Activated T-helper 17 cell treated with anti-CD3 and anti-CD28 coated beads, Interleukin-2, amount 50 U/mL, for 72 hours (primary cell): ENCODE data around the gene MYBPC2. TPM values are rescaled to one million over a fixed set of nuclear protein-coding genes. Genes with fewer than 3 reads are reported as not detected.
"Not testable (repeated sequence)": the region's sequence is repeated elsewhere in the genome, so short reads cannot be mapped to it uniquely, and the experiment has no call there.

ENCODE experiments used
- ATAC-seq: fragments of 150-1000 bp; cut with Tn5 transposase; replicated peaks from 2 replicates; pipeline ENCODE4 v1.10.0; 2021; ENCODE audit warnings: mild to moderate bottlenecking, moderate library complexity
- H3K27ac Mint-ChIP-seq: one replicate; pipeline ENCODE4 v1.8.0; 2022; ENCODE audit warnings: mixed read lengths
- H3K27me3 Mint-ChIP-seq: one replicate; pipeline ENCODE4 v1.8.0; 2022; ENCODE audit warnings: mixed read lengths
- H3K36me3 Mint-ChIP-seq: one replicate; pipeline ENCODE4 v1.8.0; 2022; ENCODE audit warnings: low read depth, mild to moderate bottlenecking, mixed read lengths
- H3K4me1 Mint-ChIP-seq: one replicate; pipeline ENCODE4 v1.8.0; 2022; ENCODE audit warnings: mixed read lengths
- H3K4me3 Mint-ChIP-seq: one replicate; pipeline ENCODE4 v1.8.0; 2022; ENCODE audit warnings: mild to moderate bottlenecking, mixed read lengths
- H3K9me3 Mint-ChIP-seq: one replicate; pipeline ENCODE4 v1.8.0; 2022; ENCODE audit warnings: mixed read lengths
- total RNA-seq, 2 donors: library from RNA; stranded (reverse); gene quantifications; one replicate each; pipeline ENCODE4 v1.2.3, GENCODE V29; 2022

Gene MYBPC2
- total RNA-seq, result 1 to 10 TPM in 1 of 2 donors, under 1 TPM in 1; 0.28 to 4.6 TPM

GRCh38 chr19:50432221-50433028 lies at the start of gene MYBPC2:
MYBPC2 (plus strand) TSS chr19:50432892; CDS start chr19:50432954, 62 bp downstream.
- H3K4me3 Mint-ChIP-seq, result peak within 1 kb of the TSS; percentile 87
- no peaks in the 10 kb centered on the region for H3K36me3 Mint-ChIP-seq
- H3K27me3 Mint-ChIP-seq, result peaks cover 17% of the 10 kb centered on the region
- ATAC-seq, result no peak
- peaks cover 3% of the 10 kb centered on the region for H3K4me1 Mint-ChIP-seq
- H3K27ac Mint-ChIP-seq, result peak within 1 kb of the TSS; percentile 82
- no peaks in the 10 kb centered on the region for H3K9me3 Mint-ChIP-seq

- no peaks in the 10 kb centered on the region for H3K27me3 Mint-ChIP-seq
- no peaks in the 10 kb centered on the region for H3K9me3 Mint-ChIP-seq
- H3K4me3 Mint-ChIP-seq, result peak overlapping the region; percentile 96
- no peak for ATAC-seq
- peak overlapping the region; percentile 88 for H3K27ac Mint-ChIP-seq
- H3K36me3 Mint-ChIP-seq, result peaks cover 88% of the 10 kb centered on the region
- H3K4me1 Mint-ChIP-seq, result peaks cover 26% of the 10 kb centered on the region
These were observed 49.5 kb upstream of the MYBPC2 start for GRCh38 chr19:50383001-50383851.

DNA sequence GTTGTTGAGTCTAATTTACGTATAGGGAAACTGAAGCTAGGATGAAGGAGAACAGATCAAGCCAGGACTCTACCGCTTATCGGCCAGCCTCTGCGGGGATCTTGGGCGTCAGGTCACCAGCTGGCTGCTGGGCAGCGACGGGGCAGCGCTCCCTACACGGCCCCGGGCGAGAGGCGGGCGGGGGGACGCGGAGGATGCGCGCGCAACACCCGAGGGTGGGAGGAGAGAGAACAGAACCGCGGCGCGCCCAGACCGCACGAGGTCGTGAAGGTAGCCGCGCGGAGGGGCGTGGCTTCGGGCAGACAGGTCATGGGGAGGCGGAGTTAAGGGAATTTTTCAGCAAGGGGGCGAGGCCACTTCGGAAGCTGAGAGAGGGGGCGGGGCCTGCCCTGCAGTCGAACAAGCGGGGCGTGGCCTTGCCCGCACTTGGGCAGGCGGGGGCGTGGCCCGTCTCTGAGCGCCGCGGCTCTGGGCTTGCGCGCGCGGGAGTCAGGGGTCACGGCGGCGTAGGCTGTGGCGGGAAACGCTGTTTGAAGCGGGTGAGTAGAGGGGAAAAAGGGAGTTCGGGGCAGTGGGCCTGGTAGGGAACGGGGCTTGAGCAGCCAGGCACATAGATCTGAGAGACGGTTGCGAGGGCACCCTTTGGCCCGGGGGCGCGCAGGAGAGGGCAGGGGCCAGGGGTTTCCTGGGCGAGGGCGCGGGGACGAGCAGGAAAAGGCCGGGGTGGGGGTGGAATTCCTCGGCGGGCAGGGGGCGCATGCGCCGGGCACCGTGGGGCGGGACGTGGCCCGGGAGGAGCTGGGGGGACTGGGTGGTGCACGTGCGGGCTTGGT lies 48.6 kb upstream of the MYBPC2 start, which contains the start of gene POLD1:
Gene POLD1, plus strand, starts transcription at position 496 of the 833 bp plus-strand sequence. CDS start 14,505 bp downstream, outside the sequence.
- peaks cover 26% of the 10 kb centered on the region for H3K4me1 Mint-ChIP-seq
- peak within 1 kb of the TSS; percentile 88 for H3K27ac Mint-ChIP-seq
- peaks cover 88% of the 10 kb centered on the region for H3K36me3 Mint-ChIP-seq
- H3K27me3 Mint-ChIP-seq, result no peaks in the 10 kb centered on the region
- no peaks in the 10 kb centered on the region for H3K9me3 Mint-ChIP-seq
- peak within 1 kb of the TSS; percentile 96 for H3K4me3 Mint-ChIP-seq
- peak; percentile 93 for ATAC-seq

DNA sequence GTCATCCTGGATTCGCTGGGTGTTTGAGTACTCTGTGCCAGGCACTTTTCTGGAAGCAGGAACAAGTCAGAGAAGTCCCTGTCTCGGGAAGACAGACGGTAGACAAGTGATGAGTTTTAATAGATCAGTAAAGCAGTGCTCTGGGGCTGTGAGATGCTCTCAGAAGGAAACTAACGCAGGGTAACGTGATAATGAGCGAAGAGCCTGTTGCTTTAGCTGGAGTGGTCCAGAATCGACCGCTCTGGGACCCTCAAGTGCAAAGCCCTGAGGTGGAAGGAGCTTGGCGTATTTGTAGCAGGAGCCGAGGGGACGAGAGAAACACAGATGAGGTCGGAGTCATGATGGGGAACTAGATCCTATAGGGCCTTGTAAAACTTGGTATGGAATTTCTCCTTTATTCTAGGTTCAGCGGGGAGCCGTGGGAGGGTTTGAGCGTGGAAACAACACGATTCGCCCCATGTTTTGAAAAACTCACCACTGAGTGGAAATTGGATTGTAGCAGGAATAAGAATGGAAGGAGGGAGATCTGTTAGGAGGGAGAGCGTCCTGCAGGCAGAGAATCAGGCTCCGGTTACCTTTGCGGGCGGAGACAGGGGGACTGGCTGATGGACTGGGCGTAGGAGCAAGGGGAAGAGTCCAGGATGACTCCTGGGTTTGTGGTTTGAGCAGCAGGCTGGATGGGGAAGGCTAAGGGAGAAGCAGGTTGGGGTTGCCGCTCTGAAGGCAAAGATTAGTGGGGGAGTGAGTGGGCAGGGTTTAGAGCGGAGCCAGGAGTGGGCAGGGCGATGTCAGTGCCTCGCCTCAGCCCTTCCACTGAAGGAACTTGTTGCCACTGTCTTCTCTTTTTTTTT lies 47.8 kb upstream of the MYBPC2 start:
- Mint-ChIP-seq H3K4me1 (peaks cover 26% of the 10 kb centered on the region), H3K9me3 (no peaks in the 10 kb centered on the region), H3K27ac (peak overlapping the region; percentile 88), H3K4me3 (peak overlapping the region; percentile 96), H3K36me3 (peaks cover 84% of the 10 kb centered on the region), H3K27me3 (no peaks in the 10 kb centered on the region)
- ATAC-seq, result no peak

DNA sequence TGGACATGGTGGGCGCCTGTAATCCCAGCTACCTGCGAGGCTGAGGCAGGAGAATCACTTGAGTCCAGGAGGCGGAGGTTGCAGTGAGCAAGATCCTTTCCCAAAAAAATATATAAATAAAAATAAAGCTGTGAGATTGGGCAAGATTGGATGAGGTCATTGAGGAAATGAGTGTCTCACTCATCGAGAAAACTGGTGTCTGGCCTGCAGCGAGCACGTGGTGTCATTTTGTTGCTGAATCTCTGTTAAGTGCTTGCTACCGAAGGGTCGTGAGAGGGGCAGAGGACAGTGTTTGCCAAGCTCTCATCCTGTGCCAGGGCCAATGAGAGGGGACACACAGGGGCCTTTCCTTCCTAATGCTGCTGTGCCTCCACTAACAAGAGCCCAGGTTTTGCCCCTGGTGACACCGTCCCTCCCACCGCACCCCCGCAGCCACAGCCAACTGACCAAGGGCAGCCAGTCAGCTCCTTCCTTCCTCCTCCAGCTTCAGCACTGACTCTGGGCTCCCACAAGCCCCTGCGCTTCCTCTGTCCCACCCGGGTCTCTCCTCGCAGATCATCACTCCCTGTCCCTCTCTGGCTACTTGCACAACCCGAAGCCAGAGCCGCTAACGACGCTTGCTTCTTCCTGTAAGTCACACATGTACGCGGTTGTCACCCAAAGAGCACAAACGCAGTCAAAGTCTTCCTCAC lies 45.4 kb upstream of the MYBPC2 start:
- Mint-ChIP-seq H3K4me3 (peak overlapping the region; percentile 30), H3K4me1 (peaks cover 26% of the 10 kb centered on the region), H3K27me3 (no peaks in the 10 kb centered on the region), H3K9me3 (no peaks in the 10 kb centered on the region), H3K27ac (peak overlapping the region; percentile 63), H3K36me3 (peaks cover 88% of the 10 kb centered on the region)
- ATAC-seq, result no peak

DNA sequence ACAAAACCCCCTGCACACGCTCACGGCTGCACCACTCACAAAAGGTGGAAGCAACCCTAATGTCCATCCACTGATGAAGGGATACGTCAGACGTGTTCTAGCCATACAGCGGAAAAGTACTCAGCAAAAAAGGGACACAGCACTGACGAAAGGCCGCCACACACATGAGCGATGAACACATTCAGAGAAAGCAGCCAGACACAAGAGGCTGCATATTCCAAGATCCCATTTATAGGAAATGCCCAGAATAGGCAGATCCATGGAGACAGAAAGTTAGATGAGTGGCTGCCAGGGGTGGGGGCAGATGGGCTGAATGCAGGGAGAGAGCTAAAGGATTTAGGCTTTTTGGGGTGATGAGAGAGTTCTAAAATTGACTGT lies 44.8 kb upstream of the MYBPC2 start:
- Mint-ChIP-seq H3K9me3 (no peaks in the 10 kb centered on the region), H3K4me1 (peaks cover 26% of the 10 kb centered on the region), H3K4me3 (peak overlapping the region; percentile 30), H3K36me3 (peaks cover 92% of the 10 kb centered on the region), H3K27me3 (no peaks in the 10 kb centered on the region), H3K27ac (peak overlapping the region; percentile 63)
- ATAC-seq, result no peak

DNA sequence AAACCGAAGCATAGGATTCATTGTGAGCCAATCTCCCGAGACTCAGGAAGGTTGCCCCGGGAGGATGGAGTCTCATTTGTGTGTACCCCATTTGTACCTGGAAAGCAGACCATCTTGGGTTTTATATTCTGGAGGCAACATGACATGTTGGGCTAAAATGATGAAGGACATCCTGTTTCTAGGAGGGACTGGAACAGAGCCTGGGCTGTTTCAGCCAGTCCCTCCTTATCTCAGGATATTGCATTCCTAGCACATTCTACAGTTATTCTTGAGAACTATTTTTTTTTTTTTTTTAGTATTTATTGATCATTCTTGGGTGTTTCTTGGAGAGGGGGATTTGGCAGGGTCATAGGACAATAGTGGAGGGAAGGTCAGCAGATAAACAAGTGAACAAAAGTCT lies 42.4 kb upstream of the MYBPC2 start:
- peaks cover 84% of the 10 kb centered on the region for H3K36me3 Mint-ChIP-seq
- not testable (repeated sequence) for H3K27ac Mint-ChIP-seq, H3K9me3 Mint-ChIP-seq, ATAC-seq, H3K27me3 Mint-ChIP-seq, H3K4me3 Mint-ChIP-seq, H3K4me1 Mint-ChIP-seq

DNA sequence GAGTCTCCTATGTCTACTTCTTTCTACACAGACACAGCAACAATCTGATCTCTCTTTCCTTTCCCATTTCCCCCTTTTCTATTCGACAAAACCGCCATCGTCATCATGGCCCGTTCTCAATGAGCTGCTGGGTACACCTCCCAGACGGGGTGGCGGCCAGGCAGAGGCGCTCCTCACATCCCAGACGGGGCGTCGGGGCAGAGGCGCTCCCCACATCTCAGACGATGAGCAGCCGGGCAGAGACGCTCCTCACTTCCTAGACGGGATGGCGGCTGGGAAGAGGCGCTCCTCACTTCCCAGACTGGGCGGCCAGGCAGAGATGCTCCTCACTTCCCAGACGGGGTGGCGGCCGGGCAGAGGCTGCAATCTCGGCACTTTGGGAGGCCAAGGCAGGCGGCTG lies 41.7 kb upstream of the MYBPC2 start:
- not testable (repeated sequence) for ATAC-seq, H3K9me3 Mint-ChIP-seq, H3K27me3 Mint-ChIP-seq, H3K27ac Mint-ChIP-seq, H3K4me3 Mint-ChIP-seq, H3K4me1 Mint-ChIP-seq
- peaks cover 84% of the 10 kb centered on the region for H3K36me3 Mint-ChIP-seq

GRCh38 chr19:50392759-50393158 lies 39.9 kb upstream of the MYBPC2 start:
- Mint-ChIP-seq H3K36me3 (peaks cover 72% of the 10 kb centered on the region), H3K27me3 (no peaks in the 10 kb centered on the region), H3K4me1 (peaks cover 4% of the 10 kb centered on the region), H3K9me3 (no peaks in the 10 kb centered on the region), H3K4me3 (no peak overlapping the region), H3K27ac (no peak overlapping the region)
- no peak for ATAC-seq

DNA sequence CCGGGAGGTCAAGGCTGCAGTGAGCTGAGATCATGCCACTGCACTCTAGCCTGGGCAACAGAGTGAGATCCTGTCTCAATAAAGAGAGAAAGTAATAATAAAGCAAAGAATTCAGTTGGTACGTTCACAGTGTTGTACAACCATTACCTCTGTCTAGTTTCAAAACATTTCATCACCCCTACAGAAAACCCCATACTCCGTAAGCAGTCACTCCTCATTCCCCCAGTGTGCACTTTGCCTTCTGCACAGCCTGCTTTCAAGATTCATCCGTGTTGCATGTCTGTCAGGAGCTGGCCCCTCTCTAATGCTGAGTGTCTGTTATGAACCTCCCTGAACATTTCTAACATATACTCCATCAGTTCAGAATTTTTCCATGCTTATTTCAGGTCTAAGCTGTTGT lies 39.1 kb upstream of the MYBPC2 start:
- H3K4me3 Mint-ChIP-seq, result no peak overlapping the region
- ATAC-seq, result no peak
- no peaks in the 10 kb centered on the region for H3K27me3 Mint-ChIP-seq
- no peak overlapping the region for H3K27ac Mint-ChIP-seq
- peaks cover 7% of the 10 kb centered on the region for H3K4me1 Mint-ChIP-seq
- H3K36me3 Mint-ChIP-seq, result peaks cover 72% of the 10 kb centered on the region
- no peaks in the 10 kb centered on the region for H3K9me3 Mint-ChIP-seq

GRCh38 chr19:50394017-50394416 lies 38.7 kb upstream of the MYBPC2 start:
- H3K27me3 Mint-ChIP-seq, result no peaks in the 10 kb centered on the region
- H3K27ac Mint-ChIP-seq, result no peak overlapping the region
- H3K4me3 Mint-ChIP-seq, result no peak overlapping the region
- H3K9me3 Mint-ChIP-seq, result no peaks in the 10 kb centered on the region
- H3K36me3 Mint-ChIP-seq, result peaks cover 72% of the 10 kb centered on the region
- peaks cover 7% of the 10 kb centered on the region for H3K4me1 Mint-ChIP-seq
- ATAC-seq, result no peak

DNA sequence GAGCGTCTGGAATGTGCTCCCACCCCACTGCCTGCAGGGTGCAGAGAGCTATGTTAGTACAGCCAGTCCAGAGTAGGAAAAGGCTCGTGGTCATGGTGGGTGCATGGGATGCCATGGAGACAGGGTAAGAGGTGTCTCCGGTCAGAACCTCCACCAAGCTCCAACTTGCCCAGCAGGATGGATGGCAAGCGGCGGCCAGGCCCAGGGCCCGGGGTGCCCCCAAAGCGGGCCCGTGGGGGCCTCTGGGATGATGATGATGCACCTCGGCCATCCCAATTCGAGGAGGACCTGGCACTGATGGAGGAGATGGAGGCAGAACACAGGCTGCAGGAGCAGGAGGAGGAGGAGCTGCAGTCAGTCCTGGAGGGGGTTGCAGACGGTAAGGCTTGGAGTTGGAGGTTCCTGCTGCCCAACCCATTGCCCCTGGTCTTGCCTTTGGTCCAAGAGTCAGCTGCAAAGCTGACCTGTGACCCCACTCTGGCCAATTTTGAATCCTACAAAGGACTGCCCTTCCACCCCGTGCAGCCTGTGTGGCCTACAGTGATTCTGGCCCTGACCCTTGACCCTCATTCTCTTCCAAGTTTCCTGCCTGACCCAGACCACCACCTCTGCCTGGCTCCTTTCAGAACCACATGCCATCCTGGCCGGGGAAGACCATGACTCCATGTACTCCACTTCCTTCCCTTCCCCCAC lies 33.9 kb upstream of the MYBPC2 start:
- H3K27ac Mint-ChIP-seq, result no peak overlapping the region
- H3K4me3 Mint-ChIP-seq, result no peak overlapping the region
- H3K36me3 Mint-ChIP-seq, result peaks cover 47% of the 10 kb centered on the region
- no peak for ATAC-seq
- no peaks in the 10 kb centered on the region for H3K27me3 Mint-ChIP-seq
- H3K9me3 Mint-ChIP-seq, result no peaks in the 10 kb centered on the region
- H3K4me1 Mint-ChIP-seq, result peaks cover 7% of the 10 kb centered on the region
